ENCODE data around the gene NOL7. TPM values are rescaled to one million over a fixed set of nuclear protein-coding genes. Genes with fewer than 3 reads are reported as not detected.

Gene NOL7
- total RNA-seq, 2 experiments from 2014 or later, result 65.5 to 67.6 TPM

- H3K36me3 Mint-ChIP-seq (ENCODE audit: low read depth), result peaks cover 86% of the 10 kb centered on the region
- DNase-seq, result no peak
- no peak overlapping the region for H3K27ac Mint-ChIP-seq
- H3K4me1 Mint-ChIP-seq (ENCODE audit: low read depth), result no peaks in the 10 kb centered on the region
- Histone ChIP-seq H3K9me3 (ENCODE audit: control insufficient read depth in 1 of 2, insufficient read depth in 1 of 2, low read length in 2 of 2) (no peaks in the 10 kb centered on the region), H3K4me3 (ENCODE audit: low read length) (no peak overlapping the region), H3K27ac (ENCODE audit: low read depth in 1 of 2, low read length in 2 of 2) (no peak overlapping the region), H3K27me3 (ENCODE audit: control insufficient read depth in 1 of 2, insufficient read depth in 2 of 2, low read length in 2 of 2) (no peaks in the 10 kb centered on the region), H3K4me1 (ENCODE audit: insufficient read depth, low read length) (no peaks in the 10 kb centered on the region), H3K36me3 (ENCODE audit: insufficient read depth, low read length) (peaks cover 57% of the 10 kb centered on the region)
- ATAC-seq (ENCODE audit: poor library complexity), result no peak
- CTCF ChIA-PET, result no interaction called here
- POLR2A ChIA-PET, result no interaction called here
- no peak for TF ChIP-seq CTCF (IDR thresholded peaks at IDR 0.05)
- no peaks in the 10 kb centered on the region for H3K27me3 Mint-ChIP-seq
- H3K9me3 Mint-ChIP-seq, result no peaks in the 10 kb centered on the region
- intact Hi-C loops (cut with DNase I, micrococcal nuclease), result no loop called here
- no peak overlapping the region for H3K4me3 Mint-ChIP-seq
Measured at GRCh38 chr6:13600036-13600435, 15.1 kb upstream of the NOL7 start.

GRCh38 chr6:13604135-13604534 lies 11.0 kb upstream of the NOL7 start:
- CTCF ChIA-PET, result interaction anchor here (1.3 to 1.7 kb wide), 2 partner anchors 11 to 29 kb away, joined by 5 to 7 read pairs; partner anchors contain the start of genes NOL7 and SIRT5
- peaks cover 61% of the 10 kb centered on the region for H3K36me3 Mint-ChIP-seq (ENCODE audit: low read depth)
- H3K4me1 Mint-ChIP-seq (ENCODE audit: low read depth), result no peaks in the 10 kb centered on the region
- H3K4me3 Mint-ChIP-seq, result no peak overlapping the region
- H3K9me3 Mint-ChIP-seq, result no peaks in the 10 kb centered on the region
- H3K27ac ChIP-seq (ENCODE audit: low read depth in 1 of 2, low read length in 2 of 2), result no peak overlapping the region
- no peak for TF ChIP-seq CTCF (IDR thresholded peaks at IDR 0.05)
- no peaks in the 10 kb centered on the region for H3K27me3 ChIP-seq (ENCODE audit: control insufficient read depth in 1 of 2, insufficient read depth in 2 of 2, low read length in 2 of 2)
- H3K4me3 ChIP-seq (ENCODE audit: low read length), result no peak overlapping the region
- no peak for DNase-seq
- H3K36me3 ChIP-seq (ENCODE audit: insufficient read depth, low read length), result peaks cover 28% of the 10 kb centered on the region
- no peaks in the 10 kb centered on the region for H3K27me3 Mint-ChIP-seq
- no peak overlapping the region for H3K27ac Mint-ChIP-seq
- H3K9me3 ChIP-seq (ENCODE audit: control insufficient read depth in 1 of 2, insufficient read depth in 1 of 2, low read length in 2 of 2), result no peaks in the 10 kb centered on the region
- H3K4me1 ChIP-seq (ENCODE audit: insufficient read depth, low read length), result no peaks in the 10 kb centered on the region
- intact Hi-C loops (cut with DNase I, micrococcal nuclease), result no loop called here
- POLR2A ChIA-PET, result interaction anchor here (1.1 to 1.2 kb wide), 2 partner anchors 11 to 29 kb away, joined by 3 read pairs; partner anchors contain the start of genes NOL7 and SIRT5
- ATAC-seq (ENCODE audit: poor library complexity), result no peak

GRCh38 chr6:13604546-13605416 lies 10.4 kb upstream of the NOL7 start:
- no peaks in the 10 kb centered on the region for H3K9me3 ChIP-seq (ENCODE audit: control insufficient read depth in 1 of 2, insufficient read depth in 1 of 2, low read length in 2 of 2)
- Mint-ChIP-seq H3K27me3 (no peaks in the 10 kb centered on the region), H3K4me1 (ENCODE audit: low read depth) (no peaks in the 10 kb centered on the region), H3K27ac (no peak overlapping the region), H3K36me3 (ENCODE audit: low read depth) (peaks cover 55% of the 10 kb centered on the region), H3K9me3 (no peaks in the 10 kb centered on the region), H3K4me3 (no peak overlapping the region)
- H3K4me1 ChIP-seq (ENCODE audit: insufficient read depth, low read length), result no peaks in the 10 kb centered on the region
- intact Hi-C loops (cut with DNase I, micrococcal nuclease), result no loop called here
- no peak overlapping the region for H3K27ac ChIP-seq (ENCODE audit: low read depth in 1 of 2, low read length in 2 of 2)
- no peak for TF ChIP-seq CTCF (IDR thresholded peaks at IDR 0.05)
- no peak overlapping the region for H3K4me3 ChIP-seq (ENCODE audit: low read length)
- peaks cover 22% of the 10 kb centered on the region for H3K36me3 ChIP-seq (ENCODE audit: insufficient read depth, low read length)
- POLR2A ChIA-PET, result interaction anchor here (1.1 to 1.2 kb wide), 2 partner anchors 10 to 30 kb away, joined by 3 read pairs; partner anchors contain the start of genes NOL7 and SIRT5
- no peak for DNase-seq
- H3K27me3 ChIP-seq (ENCODE audit: control insufficient read depth in 1 of 2, insufficient read depth in 2 of 2, low read length in 2 of 2), result no peaks in the 10 kb centered on the region
- no peak for ATAC-seq (ENCODE audit: poor library complexity)
- CTCF ChIA-PET, result interaction anchor here (0.6 to 1.7 kb wide), 3 partner anchors 10 to 200 kb away, joined by 3 to 7 read pairs (median 5); partner anchors contain the start of genes NOL7 and SIRT5
